HG03097 (cell line): ENCODE data around the gene ZBTB7C.
"Not testable (repeated sequence)": the region's sequence is repeated elsewhere in the genome, so short reads cannot be mapped to it uniquely, and the experiment has no call there.

Source experiments
- ATAC-seq: cut with Tn5 transposase; IDR thresholded peaks from one replicate; pipeline ENCODE4 v1.9.1; 2021; ENCODE audit not compliant: unreplicated experiment, low FRiP score

ZBTB7C gene

GRCh38 chr18:48408727-48409590, at the start of gene ZBTB7C:
ZBTB7C (minus strand) TSS chr18:48409383.
- no peak for ATAC-seq

- no peak for ATAC-seq
Observed at GRCh38 chr18:48456838-48457237, 47.7 kb upstream of the ZBTB7C start.

GRCh38 chr18:48455555-48456478, 46.6 kb upstream of the ZBTB7C start:
- no peak for ATAC-seq

- no peak for ATAC-seq
Observed at GRCh38 chr18:48454261-48454757, 45.1 kb upstream of the ZBTB7C start.

GRCh38 chr18:48453330-48454066, 44.3 kb upstream of the ZBTB7C start:
- ATAC-seq: no peak

GRCh38 chr18:48452861-48453323, 43.7 kb upstream of the ZBTB7C start:
- ATAC-seq: no peak

GRCh38 chr18:48450685-48451084, 41.5 kb upstream of the ZBTB7C start:
- ATAC-seq: no peak

GRCh38 chr18:48446582-48447225, 37.5 kb upstream of the ZBTB7C start:
- ATAC-seq: peak; percentile 77

GRCh38 chr18:48445540-48445939, 36.4 kb upstream of the ZBTB7C start:
- no peak for ATAC-seq

- no peak for ATAC-seq
Observed at GRCh38 chr18:48442761-48443160, 33.6 kb upstream of the ZBTB7C start.

GRCh38 chr18:48441405-48441881, 32.3 kb upstream of the ZBTB7C start:
- no peak for ATAC-seq

- ATAC-seq: no peak
Observed at GRCh38 chr18:48440924-48441323, 31.7 kb upstream of the ZBTB7C start.

GRCh38 chr18:48436907-48437306, 27.7 kb upstream of the ZBTB7C start:
- ATAC-seq: no peak

GRCh38 chr18:48434382-48434781, 25.2 kb upstream of the ZBTB7C start:
- ATAC-seq: not testable (repeated sequence)

GRCh38 chr18:48433541-48433940, 24.4 kb upstream of the ZBTB7C start:
- no peak for ATAC-seq

GRCh38 chr18:48430150-48430549, 21.0 kb upstream of the ZBTB7C start:
- no peak for ATAC-seq

GRCh38 chr18:48428475-48429177, 19.4 kb upstream of the ZBTB7C start:
- ATAC-seq: no peak

- ATAC-seq: no peak
Observed at GRCh38 chr18:48422947-48423378, 13.8 kb upstream of the ZBTB7C start.
